ENCODE data around the gene MLH3. TPM values are rescaled to one million over a fixed set of nuclear protein-coding genes. Genes with fewer than 3 reads are reported as not detected.

Gene MLH3
- polyA plus RNA-seq, 1 of the 3 experiments (the other 2 are of a cell fraction), result 3.8 TPM

DNA sequence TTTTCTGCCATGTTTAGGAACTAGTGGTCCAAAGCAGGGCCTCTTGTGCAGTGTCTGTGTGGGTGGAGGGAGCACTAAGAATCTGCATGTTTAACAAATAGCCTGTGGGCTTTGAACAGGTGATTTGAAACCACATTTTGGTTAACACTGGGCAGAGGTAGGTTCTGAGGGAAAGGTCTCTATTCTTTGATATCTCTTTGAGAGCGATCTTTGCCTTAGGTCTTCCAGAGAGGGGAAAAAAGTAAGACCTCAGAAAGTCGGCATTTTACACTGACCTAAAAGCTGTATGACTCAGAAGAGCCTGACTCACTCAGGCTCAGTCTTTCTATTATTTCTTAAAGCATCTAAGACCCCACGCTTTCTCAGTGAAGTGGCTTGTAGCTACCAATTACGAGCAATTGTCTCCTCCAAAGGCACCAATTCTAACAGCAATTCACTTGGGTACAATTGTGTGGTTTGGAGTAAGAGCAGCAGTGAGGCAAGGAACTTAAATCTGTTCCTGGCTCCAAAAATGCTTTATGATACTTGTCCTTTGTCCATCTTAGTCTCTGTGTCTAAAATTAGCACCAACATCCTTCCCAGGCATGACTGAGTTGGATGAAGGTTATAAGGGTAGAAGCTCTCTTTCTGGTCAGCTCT is 39.8 kb downstream of the MLH3 start:
- ChIA-PET POLR2A (no interaction called here), CTCF (interaction anchor here (1.2 to 1.9 kb wide), 3 partner anchors 13 to 77 kb away, joined by 3 to 8 read pairs (median 4); no protein-coding TSS in a partner anchor)
- Histone ChIP-seq H3K4me1 (ENCODE audit: control insufficient read depth in 1 of 2, insufficient read depth in 2 of 2, low read depth in 1 of 2, low read length in 1 of 2) (peaks cover 0 to 15% of the 10 kb centered on the region in 2 experiments; a peak in 2 of 4 replicates), H3K9me3 (no peaks in the 10 kb centered on the region), H2AFZ (ENCODE audit: low read depth) (peak overlapping the region; percentile 81; the same call in 1 of the 2 replicates), H3K27me3 (ENCODE audit: insufficient read depth) (no peaks in the 10 kb centered on the region), H3K4me3 (ENCODE audit: low read depth in 2 of 2, low read length in 1 of 2) (peak overlapping the region in 1 of 2 experiments; percentile 38; a peak in 1 of 4 replicates), H3F3A (replicated peaks; ENCODE audit: insufficient read depth) (peaks cover 32% of the 10 kb centered on the region), H3K4me2 (peak overlapping the region; percentile 70), H3K79me2 (ENCODE audit: insufficient read depth) (peaks cover 6% of the 10 kb centered on the region; the same call in 1 of the 2 replicates), H3K9me2 (no peaks in the 10 kb centered on the region), H4K20me1 (ENCODE audit: insufficient read depth) (no peaks in the 10 kb centered on the region), H3K27ac (ENCODE audit: low read depth in 2 of 2, low read length in 1 of 2) (peak overlapping the region; percentile 62 to 88), H3K9ac (peak overlapping the region; percentile 50; the same call in 1 of the 2 replicates), H3K36me3 (replicated peaks in 1 of 2; ENCODE audit: control insufficient read depth in 1 of 2, insufficient read depth in 2 of 2, low read length in 1 of 2) (peaks cover 60 to 80% of the 10 kb centered on the region in 2 experiments)
- no peak for DNase-seq
- WGBS (ENCODE audit: low lambda C conversion rate), result 51% methylated on average over 4 of the region's 4 CpGs
- TF ChIP-seq POLR2AphosphoS5 (IDR thresholded peaks at IDR 0.05; ENCODE audit: low read depth, low read length) (peak; percentile 31; the same call in 1 of the 2 replicates), FOSL2 (IDR thresholded peaks at IDR 0.05; ENCODE audit: borderline replicate concordance, low read depth) (peak; percentile 93; the same call in 1 of the 2 replicates), NFIC (IDR thresholded peaks at IDR 0.05; ENCODE audit: borderline replicate concordance) (no peak), JUND (IDR thresholded peaks at IDR 0.05) (peak; percentile 74), EZH2phosphoT487 (IDR thresholded peaks at IDR 0.05; ENCODE audit: borderline replicate concordance, low read depth) (no peak)
- TF ChIP-seq, protein P1, sequence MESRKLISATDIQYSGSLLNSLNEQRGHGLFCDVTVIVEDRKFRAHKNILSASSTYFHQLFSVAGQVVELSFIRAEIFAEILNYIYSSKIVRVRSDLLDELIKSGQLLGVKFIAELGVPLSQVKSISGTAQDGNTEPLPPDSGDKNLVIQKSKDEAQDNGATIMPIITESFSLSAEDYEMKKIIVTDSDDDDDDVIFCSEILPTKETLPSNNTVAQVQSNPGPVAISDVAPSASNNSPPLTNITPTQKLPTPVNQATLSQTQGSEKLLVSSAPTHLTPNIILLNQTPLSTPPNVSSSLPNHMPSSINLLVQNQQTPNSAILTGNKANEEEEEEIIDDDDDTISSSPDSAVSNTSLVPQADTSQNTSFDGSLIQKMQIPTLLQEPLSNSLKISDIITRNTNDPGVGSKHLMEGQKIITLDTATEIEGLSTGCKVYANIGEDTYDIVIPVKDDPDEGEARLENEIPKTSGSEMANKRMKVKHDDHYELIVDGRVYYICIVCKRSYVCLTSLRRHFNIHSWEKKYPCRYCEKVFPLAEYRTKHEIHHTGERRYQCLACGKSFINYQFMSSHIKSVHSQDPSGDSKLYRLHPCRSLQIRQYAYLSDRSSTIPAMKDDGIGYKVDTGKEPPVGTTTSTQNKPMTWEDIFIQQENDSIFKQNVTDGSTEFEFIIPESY (IDR thresholded peaks at IDR 0.05; ENCODE audit: borderline replicate concordance, low read depth), result no peak

DNA sequence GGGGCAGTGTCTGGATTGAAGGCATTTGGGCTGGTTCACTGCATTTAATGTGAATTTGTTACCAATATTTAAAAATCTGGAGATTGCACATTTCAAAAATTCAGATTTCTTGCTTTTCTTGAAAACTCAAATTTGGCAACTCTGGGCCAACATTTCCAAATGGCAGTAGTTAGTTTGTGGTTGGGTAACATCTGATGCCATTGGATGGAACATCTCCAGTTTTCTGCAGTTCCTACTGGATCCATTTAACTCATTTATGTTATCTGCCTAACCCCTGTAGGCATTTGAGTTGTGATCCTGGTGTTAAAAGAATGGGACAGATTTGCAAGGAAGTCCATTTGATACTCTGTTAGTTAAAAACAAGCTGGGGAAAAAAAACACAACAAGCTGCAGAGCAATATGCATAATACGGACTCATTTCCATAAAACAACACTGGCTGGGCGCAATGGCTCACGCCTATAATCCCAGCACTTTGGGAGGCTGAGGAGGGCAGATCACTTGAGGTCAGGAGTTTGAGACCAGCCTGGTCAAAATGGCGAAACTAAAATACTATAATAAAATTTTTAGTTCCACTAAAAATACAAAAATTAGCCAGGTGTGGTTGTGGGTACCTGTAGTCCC is 40.7 kb downstream of the MLH3 start:
- H3K4me2 ChIP-seq, result peak overlapping the region; percentile 70; the same call in 1 of the 2 replicates
- H3K36me3 ChIP-seq (replicated peaks in 1 of 2; ENCODE audit: control insufficient read depth in 1 of 2, insufficient read depth in 2 of 2, low read length in 1 of 2), result peaks cover 64 to 80% of the 10 kb centered on the region in 2 experiments
- H3F3A ChIP-seq (replicated peaks; ENCODE audit: insufficient read depth), result peaks cover 34% of the 10 kb centered on the region
- DNase-seq, result no peak
- POLR2A ChIA-PET, result no interaction called here
- WGBS (ENCODE audit: low lambda C conversion rate), result 92% methylated on average over 4 of the region's 4 CpGs
- no peaks in the 10 kb centered on the region for H3K9me2 ChIP-seq
- no peaks in the 10 kb centered on the region for H4K20me1 ChIP-seq (ENCODE audit: insufficient read depth)
- CTCF ChIA-PET, result interaction anchor here (0.6 to 1.9 kb wide), 5 partner anchors 8 to 105 kb away, joined by 3 to 8 read pairs (median 3); no protein-coding TSS in a partner anchor
- peaks cover 8% of the 10 kb centered on the region; the same call in 1 of the 2 replicates for H3K79me2 ChIP-seq (ENCODE audit: insufficient read depth)
- no peaks in the 10 kb centered on the region for H3K9me3 ChIP-seq
- no peak overlapping the region for H2AFZ ChIP-seq (ENCODE audit: low read depth)
- H3K4me3 ChIP-seq (ENCODE audit: low read depth in 2 of 2, low read length in 1 of 2), result no peak overlapping the region
- peak overlapping the region; percentile 50; the same call in 1 of the 2 replicates for H3K9ac ChIP-seq
- peak overlapping the region in 1 of 2 experiments; percentile 88; a peak in 3 of 4 replicates for H3K27ac ChIP-seq (ENCODE audit: low read depth in 2 of 2, low read length in 1 of 2)
- TF ChIP-seq TCF12 (IDR thresholded peaks at IDR 0.05) (no peak), ELF1 (IDR thresholded peaks at IDR 0.05) (no peak)
- H3K4me1 ChIP-seq (ENCODE audit: control insufficient read depth in 1 of 2, insufficient read depth in 2 of 2, low read depth in 1 of 2, low read length in 1 of 2), result peaks cover 0 to 15% of the 10 kb centered on the region in 2 experiments; a peak in 2 of 4 replicates
- H3K27me3 ChIP-seq (ENCODE audit: insufficient read depth), result no peaks in the 10 kb centered on the region

Data from SK-N-SH (cell line).